ENCODE data around the gene NCK2. TPM values are rescaled to one million over a fixed set of nuclear protein-coding genes. Genes with fewer than 3 reads are reported as not detected.

NCK2 gene
- polyA plus RNA-seq, 5 donors: 60.4 to 97.6 (median 75.0) TPM

GRCh38 chr2:105773568-105773967 is 28.9 kb downstream of the NCK2 start:
- DNase-seq: no peak

GRCh38 chr2:105774781-105775337 is 30.1 kb downstream of the NCK2 start:
- no peak for DNase-seq

- DNase-seq: no peak
Observed at GRCh38 chr2:105775809-105776559, 31.3 kb downstream of the NCK2 start.

- no peak for DNase-seq
Observed at GRCh38 chr2:105776560-105776928, 31.8 kb downstream of the NCK2 start.

- no peak for DNase-seq
Observed at GRCh38 chr2:105777031-105777482, 32.3 kb downstream of the NCK2 start.

GRCh38 chr2:105777506-105778055 is 32.9 kb downstream of the NCK2 start:
- DNase-seq: no peak

- DNase-seq: no peak
Observed at GRCh38 chr2:105778080-105778607, 33.4 kb downstream of the NCK2 start.

GRCh38 chr2:105779394-105779793 is 34.7 kb downstream of the NCK2 start:
- no peak for DNase-seq

- no peak for DNase-seq
Observed at GRCh38 chr2:105780606-105781005, 35.9 kb downstream of the NCK2 start.

- no peak for DNase-seq
Observed at GRCh38 chr2:105781274-105781978, 36.7 kb downstream of the NCK2 start.

- no peak for DNase-seq
Observed at GRCh38 chr2:105782123-105782522, 37.4 kb downstream of the NCK2 start.

GRCh38 chr2:105782646-105783045 is 37.9 kb downstream of the NCK2 start:
- no peak for DNase-seq

- no peak for DNase-seq
Observed at GRCh38 chr2:105783151-105783738, 38.5 kb downstream of the NCK2 start.

GRCh38 chr2:105783972-105784371 is 39.3 kb downstream of the NCK2 start:
- DNase-seq: no peak

GRCh38 chr2:105784589-105784988 is 39.9 kb downstream of the NCK2 start:
- DNase-seq: no peak

GRCh38 chr2:105785095-105785847 is 40.6 kb downstream of the NCK2 start:
- no peak for DNase-seq

GRCh38 chr2:105786231-105787230 is 41.8 kb downstream of the NCK2 start:
- DNase-seq: no peak

GRCh38 chr2:105787376-105788318 is 42.9 kb downstream of the NCK2 start:
- no peak for DNase-seq
